ENCODE measurements around the gene MTERF2.

DNA sequence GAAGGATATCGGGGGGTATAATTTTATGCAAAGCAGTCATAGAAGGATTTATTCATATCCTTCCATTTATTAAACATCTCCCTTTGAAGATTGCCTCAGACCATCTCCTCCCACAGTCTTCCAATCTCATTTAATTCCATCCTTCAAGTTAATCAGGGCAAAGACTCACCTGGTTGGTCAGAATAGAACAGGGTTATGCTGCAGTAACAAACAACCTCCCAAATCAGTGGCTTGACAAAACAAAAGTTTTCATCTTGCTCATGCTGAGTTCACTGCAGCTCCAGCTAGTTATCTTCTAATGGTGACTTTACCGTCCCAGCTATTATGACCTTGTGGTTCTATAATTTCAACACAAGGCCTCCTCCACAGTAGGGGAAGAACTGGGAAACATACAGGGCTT lies 48.8 kb upstream of the MTERF2 start:
- TF ChIP-seq EZH2 (IDR thresholded peaks at IDR 0.05; ENCODE audit: low read length, missing control alignments), result no peak
- TF ChIP-seq, protein P1, sequence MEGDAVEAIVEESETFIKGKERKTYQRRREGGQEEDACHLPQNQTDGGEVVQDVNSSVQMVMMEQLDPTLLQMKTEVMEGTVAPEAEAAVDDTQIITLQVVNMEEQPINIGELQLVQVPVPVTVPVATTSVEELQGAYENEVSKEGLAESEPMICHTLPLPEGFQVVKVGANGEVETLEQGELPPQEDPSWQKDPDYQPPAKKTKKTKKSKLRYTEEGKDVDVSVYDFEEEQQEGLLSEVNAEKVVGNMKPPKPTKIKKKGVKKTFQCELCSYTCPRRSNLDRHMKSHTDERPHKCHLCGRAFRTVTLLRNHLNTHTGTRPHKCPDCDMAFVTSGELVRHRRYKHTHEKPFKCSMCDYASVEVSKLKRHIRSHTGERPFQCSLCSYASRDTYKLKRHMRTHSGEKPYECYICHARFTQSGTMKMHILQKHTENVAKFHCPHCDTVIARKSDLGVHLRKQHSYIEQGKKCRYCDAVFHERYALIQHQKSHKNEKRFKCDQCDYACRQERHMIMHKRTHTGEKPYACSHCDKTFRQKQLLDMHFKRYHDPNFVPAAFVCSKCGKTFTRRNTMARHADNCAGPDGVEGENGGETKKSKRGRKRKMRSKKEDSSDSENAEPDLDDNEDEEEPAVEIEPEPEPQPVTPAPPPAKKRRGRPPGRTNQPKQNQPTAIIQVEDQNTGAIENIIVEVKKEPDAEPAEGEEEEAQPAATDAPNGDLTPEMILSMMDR (conservative IDR thresholded peaks at IDR 0.05 in 1 of 2, IDR thresholded peaks at IDR 0.05 in 1 of 2; ENCODE audit: low read depth in 1 of 2, low read length in 2 of 2), result no peak
